ENCODE results near the gene RALGDS.
"Not testable (repeated sequence)": the region's sequence is repeated elsewhere in the genome, so short reads cannot be mapped to it uniquely, and the experiment has no call there.

- TF ChIP-seq, protein P1, sequence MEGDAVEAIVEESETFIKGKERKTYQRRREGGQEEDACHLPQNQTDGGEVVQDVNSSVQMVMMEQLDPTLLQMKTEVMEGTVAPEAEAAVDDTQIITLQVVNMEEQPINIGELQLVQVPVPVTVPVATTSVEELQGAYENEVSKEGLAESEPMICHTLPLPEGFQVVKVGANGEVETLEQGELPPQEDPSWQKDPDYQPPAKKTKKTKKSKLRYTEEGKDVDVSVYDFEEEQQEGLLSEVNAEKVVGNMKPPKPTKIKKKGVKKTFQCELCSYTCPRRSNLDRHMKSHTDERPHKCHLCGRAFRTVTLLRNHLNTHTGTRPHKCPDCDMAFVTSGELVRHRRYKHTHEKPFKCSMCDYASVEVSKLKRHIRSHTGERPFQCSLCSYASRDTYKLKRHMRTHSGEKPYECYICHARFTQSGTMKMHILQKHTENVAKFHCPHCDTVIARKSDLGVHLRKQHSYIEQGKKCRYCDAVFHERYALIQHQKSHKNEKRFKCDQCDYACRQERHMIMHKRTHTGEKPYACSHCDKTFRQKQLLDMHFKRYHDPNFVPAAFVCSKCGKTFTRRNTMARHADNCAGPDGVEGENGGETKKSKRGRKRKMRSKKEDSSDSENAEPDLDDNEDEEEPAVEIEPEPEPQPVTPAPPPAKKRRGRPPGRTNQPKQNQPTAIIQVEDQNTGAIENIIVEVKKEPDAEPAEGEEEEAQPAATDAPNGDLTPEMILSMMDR (IDR thresholded peaks at IDR 0.05): not testable (repeated sequence)
- TF ChIP-seq POLR2A (IDR thresholded peaks at IDR 0.05): not testable (repeated sequence)
Measured at GRCh38 chr9:133094351-133094750, 26.7 kb downstream of the RALGDS start.

Data from gastroesophageal sphincter (tissue), 3 donors.